ENCODE data around the gene DOCK4.
"Not testable (repeated sequence)": the region's sequence is repeated elsewhere in the genome, so short reads cannot be mapped to it uniquely, and the experiment has no call there.

Gene DOCK4

DNA sequence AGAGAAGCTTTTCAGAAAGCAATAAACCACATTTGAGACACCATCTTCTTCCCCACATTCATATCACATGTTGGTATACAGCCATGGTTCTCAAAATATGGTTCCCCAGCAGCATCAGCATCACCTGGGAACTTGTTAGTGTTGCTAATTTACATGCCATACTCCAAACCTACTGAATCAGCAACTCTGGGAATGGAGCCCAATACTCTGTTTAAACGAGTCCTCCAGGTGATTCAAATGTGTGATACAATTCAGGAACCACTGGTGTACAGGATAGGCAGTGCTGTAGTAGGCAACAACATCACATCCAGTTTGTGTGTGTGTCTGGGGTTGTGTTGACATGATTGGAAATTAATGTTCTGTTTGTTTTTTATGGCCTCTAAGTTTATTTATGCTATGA lies 48.0 kb upstream of the DOCK4 start:
- no peak overlapping the region for H3K4me2 ChIP-seq (ENCODE audit: low read depth, low read length, poor library complexity, severe bottlenecking)
- no peak overlapping the region for H3K4me3 ChIP-seq (ENCODE audit: insufficient read depth, low read length, poor library complexity, severe bottlenecking)
- H3K9me2 ChIP-seq (replicated peaks; ENCODE audit: insufficient read depth, low read length) = no peaks in the 10 kb centered on the region
- peaks cover 8% of the 10 kb centered on the region; the same call in 1 of the 2 replicates for H4K20me1 ChIP-seq (ENCODE audit: low read depth, low read length)
- no peaks in the 10 kb centered on the region for H3F3A ChIP-seq (ENCODE audit: insufficient read depth)
- no peaks in the 10 kb centered on the region for H3K79me2 ChIP-seq (ENCODE audit: insufficient read depth, low read length)
- H3K27ac ChIP-seq (ENCODE audit: low read depth, low read length) = no peak overlapping the region
- no peaks in the 10 kb centered on the region for H3K27me3 ChIP-seq (ENCODE audit: low read length)
- no peaks in the 10 kb centered on the region for H3K36me3 ChIP-seq (ENCODE audit: low read length)
- no peaks in the 10 kb centered on the region for H3K9me3 ChIP-seq (ENCODE audit: insufficient read depth, low read length)
- no peak overlapping the region for H2AFZ ChIP-seq (ENCODE audit: low read depth, low read length, severe bottlenecking)
- no peak overlapping the region for H3K9ac ChIP-seq (ENCODE audit: low read length)
- TF ChIP-seq EZH2phosphoT487 (conservative IDR thresholded peaks at IDR 0.05; ENCODE audit: low read length) = no peak
- TF ChIP-seq, protein P1, sequence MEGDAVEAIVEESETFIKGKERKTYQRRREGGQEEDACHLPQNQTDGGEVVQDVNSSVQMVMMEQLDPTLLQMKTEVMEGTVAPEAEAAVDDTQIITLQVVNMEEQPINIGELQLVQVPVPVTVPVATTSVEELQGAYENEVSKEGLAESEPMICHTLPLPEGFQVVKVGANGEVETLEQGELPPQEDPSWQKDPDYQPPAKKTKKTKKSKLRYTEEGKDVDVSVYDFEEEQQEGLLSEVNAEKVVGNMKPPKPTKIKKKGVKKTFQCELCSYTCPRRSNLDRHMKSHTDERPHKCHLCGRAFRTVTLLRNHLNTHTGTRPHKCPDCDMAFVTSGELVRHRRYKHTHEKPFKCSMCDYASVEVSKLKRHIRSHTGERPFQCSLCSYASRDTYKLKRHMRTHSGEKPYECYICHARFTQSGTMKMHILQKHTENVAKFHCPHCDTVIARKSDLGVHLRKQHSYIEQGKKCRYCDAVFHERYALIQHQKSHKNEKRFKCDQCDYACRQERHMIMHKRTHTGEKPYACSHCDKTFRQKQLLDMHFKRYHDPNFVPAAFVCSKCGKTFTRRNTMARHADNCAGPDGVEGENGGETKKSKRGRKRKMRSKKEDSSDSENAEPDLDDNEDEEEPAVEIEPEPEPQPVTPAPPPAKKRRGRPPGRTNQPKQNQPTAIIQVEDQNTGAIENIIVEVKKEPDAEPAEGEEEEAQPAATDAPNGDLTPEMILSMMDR (IDR thresholded peaks at IDR 0.05; ENCODE audit: insufficient read depth, low read length, poor library complexity, severe bottlenecking) = no peak

DNA sequence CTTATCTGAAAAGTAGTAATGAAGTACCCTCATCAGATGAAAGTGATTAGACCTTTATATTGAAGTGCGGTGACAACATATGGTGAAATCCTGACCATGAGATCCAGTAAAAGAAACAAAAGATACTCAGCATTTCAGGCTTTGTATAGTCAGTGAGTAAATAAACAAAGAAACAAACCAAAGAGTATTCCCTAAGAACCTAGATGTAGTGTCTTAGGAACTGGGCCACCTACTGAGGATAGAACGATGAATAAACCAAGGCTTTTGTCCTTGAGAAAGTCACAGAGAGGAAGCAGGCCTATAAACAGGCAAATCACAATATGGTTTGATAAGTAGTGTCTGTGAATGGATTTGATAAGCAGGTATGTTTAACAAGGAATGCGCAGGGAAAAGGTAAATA lies 46.5 kb upstream of the DOCK4 start:
- H3K27me3 ChIP-seq (ENCODE audit: low read length) = no peaks in the 10 kb centered on the region
- TF ChIP-seq, protein P1 (IDR thresholded peaks at IDR 0.05; ENCODE audit: insufficient read depth, low read length, poor library complexity, severe bottlenecking) = no peak
- TF ChIP-seq EZH2phosphoT487 (conservative IDR thresholded peaks at IDR 0.05; ENCODE audit: low read length) = no peak
- peaks cover 8% of the 10 kb centered on the region; the same call in 1 of the 2 replicates for H4K20me1 ChIP-seq (ENCODE audit: low read depth, low read length)
- no peak overlapping the region for H3K4me2 ChIP-seq (ENCODE audit: low read depth, low read length, poor library complexity, severe bottlenecking)
- no peaks in the 10 kb centered on the region for H3K9me3 ChIP-seq (ENCODE audit: insufficient read depth, low read length)
- no peaks in the 10 kb centered on the region for H3F3A ChIP-seq (ENCODE audit: insufficient read depth)
- no peak overlapping the region for H3K4me3 ChIP-seq (ENCODE audit: insufficient read depth, low read length, poor library complexity, severe bottlenecking)
- no peak overlapping the region for H2AFZ ChIP-seq (ENCODE audit: low read depth, low read length, severe bottlenecking)
- no peak overlapping the region for H3K9ac ChIP-seq (ENCODE audit: low read length)
- H3K27ac ChIP-seq (ENCODE audit: low read depth, low read length) = no peak overlapping the region
- no peaks in the 10 kb centered on the region for H3K36me3 ChIP-seq (ENCODE audit: low read length)
- no peaks in the 10 kb centered on the region for H3K79me2 ChIP-seq (ENCODE audit: insufficient read depth, low read length)
- no peaks in the 10 kb centered on the region for H3K9me2 ChIP-seq (replicated peaks; ENCODE audit: insufficient read depth, low read length)

DNA sequence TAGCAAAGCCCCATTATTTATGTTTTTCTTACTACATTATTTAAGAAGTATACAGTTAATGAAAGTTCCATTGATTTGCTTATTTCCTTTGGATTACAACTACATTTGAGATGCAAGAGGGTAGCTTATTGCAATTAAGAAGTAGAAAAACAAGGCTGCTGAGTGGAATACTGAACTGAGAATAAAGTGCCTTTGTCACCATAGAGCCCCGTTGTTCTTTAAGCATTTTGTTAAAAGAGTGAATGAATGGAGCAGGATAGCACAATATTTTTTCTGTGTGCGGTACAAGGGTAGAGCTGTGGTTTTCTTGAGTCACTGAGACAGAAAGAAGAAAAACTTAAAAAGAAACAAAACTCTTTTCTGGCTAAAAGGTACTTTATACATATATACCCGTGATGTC lies 45.9 kb upstream of the DOCK4 start:
- Histone ChIP-seq H3K4me3 (ENCODE audit: insufficient read depth, low read length, poor library complexity, severe bottlenecking) (no peak overlapping the region), H3K36me3 (ENCODE audit: low read length) (no peaks in the 10 kb centered on the region), H4K20me1 (ENCODE audit: low read depth, low read length) (peaks cover 8% of the 10 kb centered on the region; the same call in 1 of the 2 replicates), H3K27me3 (ENCODE audit: low read length) (no peaks in the 10 kb centered on the region), H3K9me3 (ENCODE audit: insufficient read depth, low read length) (no peaks in the 10 kb centered on the region), H2AFZ (ENCODE audit: low read depth, low read length, severe bottlenecking) (no peak overlapping the region), H3K4me2 (ENCODE audit: low read depth, low read length, poor library complexity, severe bottlenecking) (no peak overlapping the region), H3K27ac (ENCODE audit: low read depth, low read length) (no peak overlapping the region), H3K9me2 (replicated peaks; ENCODE audit: insufficient read depth, low read length) (no peaks in the 10 kb centered on the region), H3K9ac (ENCODE audit: low read length) (no peak overlapping the region), H3K79me2 (ENCODE audit: insufficient read depth, low read length) (no peaks in the 10 kb centered on the region), H3F3A (ENCODE audit: insufficient read depth) (no peaks in the 10 kb centered on the region)
- TF ChIP-seq, protein P1 (IDR thresholded peaks at IDR 0.05; ENCODE audit: insufficient read depth, low read length, poor library complexity, severe bottlenecking) = no peak
- TF ChIP-seq EZH2phosphoT487 (conservative IDR thresholded peaks at IDR 0.05; ENCODE audit: low read length) = no peak

DNA sequence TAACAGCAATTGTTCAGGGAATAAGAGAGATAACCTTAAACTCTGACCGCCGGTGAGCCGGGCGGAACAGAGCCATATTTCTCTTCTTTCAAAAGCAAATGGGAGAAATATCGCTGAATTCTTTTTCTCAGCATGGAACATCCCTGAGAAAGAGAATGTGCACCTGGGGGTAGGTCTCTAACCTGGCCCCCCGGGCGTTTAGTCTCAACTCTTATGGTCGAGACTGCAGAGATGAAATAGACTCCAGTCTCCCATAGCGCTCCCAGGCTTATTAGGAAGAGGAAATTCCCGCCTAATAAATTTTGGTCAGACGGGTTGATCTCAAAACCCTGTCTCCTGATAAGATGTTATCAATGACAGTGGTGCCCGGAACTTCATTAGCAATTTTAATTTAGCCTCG lies 43.8 kb upstream of the DOCK4 start:
- H3K27me3 ChIP-seq (ENCODE audit: low read length); H3K79me2 ChIP-seq (ENCODE audit: insufficient read depth, low read length); H3K9me3 ChIP-seq (ENCODE audit: insufficient read depth, low read length); H3K4me3 ChIP-seq (ENCODE audit: insufficient read depth, low read length, poor library complexity, severe bottlenecking); H4K20me1 ChIP-seq (ENCODE audit: low read depth, low read length); H2AFZ ChIP-seq (ENCODE audit: low read depth, low read length, severe bottlenecking); H3K4me2 ChIP-seq (ENCODE audit: low read depth, low read length, poor library complexity, severe bottlenecking); H3K27ac ChIP-seq (ENCODE audit: low read depth, low read length); H3F3A ChIP-seq (ENCODE audit: insufficient read depth); H3K9ac ChIP-seq (ENCODE audit: low read length); H3K36me3 ChIP-seq (ENCODE audit: low read length); H3K9me2 ChIP-seq (replicated peaks; ENCODE audit: insufficient read depth, low read length): not testable (repeated sequence)
